Left lung (tissue), 10 donors: Measurements from ENCODE around the gene PRRT4. TPM values are rescaled to one million over a fixed set of nuclear protein-coding genes. Genes with fewer than 3 reads are reported as not detected.

Experiments
- ATAC-seq: fragments of 200-7000 bp; cut with Tn5 transposase; one replicate; pipeline ENCODE4 v1.9.1; 2020; ENCODE audit warnings: moderate library complexity
- DNase-seq, 4 donors: peaks; one replicate each; pipeline ENCODE4 v3.0.0-alpha.2; 2013 to 2020
- H3K27ac ChIP-seq, 2 donors: fragments of 200-600 bp; sonication (generic) in 1 of 2; one replicate each; pipeline versions ENCODE4 v1.5.0 to v1.8.0; 2020 to 2021
- H3K27me3 ChIP-seq, 2 donors: fragments of 200-600 bp; sonication (generic) in 1 of 2; one replicate each; pipeline versions ENCODE4 v1.5.0 to v1.8.0; 2020 to 2021
- H3K36me3 ChIP-seq, 2 donors: fragments of 200-600 bp; sonication (generic) in 1 of 2; one replicate each; pipeline versions ENCODE4 v1.5.0 to v1.8.0; 2020 to 2021
- H3K4me1 ChIP-seq, 2 donors: fragments of 200-600 bp; one replicate each; pipeline ENCODE4 v1.8.0; 2021
- H3K4me3 ChIP-seq, 2 donors: fragments of 200-600 bp; sonication (generic) in 1 of 2; one replicate each; pipeline versions ENCODE4 v1.5.0 to v1.8.0; 2020 to 2021; ENCODE audit warnings: mild to moderate bottlenecking in 1 of 2
- H3K9me3 ChIP-seq, 2 donors: fragments of 200-600 bp; sonication (generic) in 1 of 2; one replicate each; pipeline versions ENCODE4 v1.5.0 to v1.8.0; 2020 to 2021
- CTCF ChIP-seq, 2 donors: fragments of 200-600 bp; sonication (generic) in 1 of 2; IDR thresholded peaks; one replicate each; pipeline versions ENCODE4 v1.5.0 to v1.8.0; 2021; ENCODE audit warnings: antibody characterized with exemption in 2 of 2
- intact Hi-C, 2 donors: fragments of 100-400 bp; cut with DNase I; formaldehyde crosslinking; loops; one replicate each; pipeline versions ENCODE4 v1.11.2 to v1.14.2; 2022
- polyA plus RNA-seq, 6 donors: library from polyadenylated mRNA; unstranded; fragments of 120-200 nt; gene quantifications; one replicate each; pipeline ENCODE4 v1.2.1, GENCODE V29; 2013; ENCODE audit not compliant: insufficient read length in 6 of 6
- total RNA-seq, 2 donors: library from RNA; stranded (reverse); fragmentation: NEBNext Ultra II Directional; extraction: Animal tissue kit (Norgen Biotek cat#: 25700); gene quantifications; one replicate each; pipeline ENCODE4 v1.2.1, GENCODE V29; 2021
- donor health status: DM: no; HTN: yes; CAD: no.
- donor health status: DM: no; HTN: no; CAD: no.

The PRRT4 gene
- total and polyA plus RNA-seq, 8 donors, result 0.42 to 3.8 (median 2.7) TPM

GRCh38 chr7:128322040-128322643 lies 39.3 kb downstream of the PRRT4 start:
- intact Hi-C loops, result no loop called here
- Histone ChIP-seq H3K27me3 (no peaks in the 10 kb centered on the region), H3K4me3 (no peak overlapping the region), H3K4me1 (no peaks in the 10 kb centered on the region), H3K27ac (no peak overlapping the region), H3K36me3 (peaks cover 0 to 94% of the 10 kb centered on the region in 2 donors), H3K9me3 (no peaks in the 10 kb centered on the region)
- peak in 1 of 4 donors; percentile 36 for DNase-seq
- peak; percentile 77 for ATAC-seq
- TF ChIP-seq CTCF (IDR thresholded peaks at IDR 0.05), result no peak

DNA sequence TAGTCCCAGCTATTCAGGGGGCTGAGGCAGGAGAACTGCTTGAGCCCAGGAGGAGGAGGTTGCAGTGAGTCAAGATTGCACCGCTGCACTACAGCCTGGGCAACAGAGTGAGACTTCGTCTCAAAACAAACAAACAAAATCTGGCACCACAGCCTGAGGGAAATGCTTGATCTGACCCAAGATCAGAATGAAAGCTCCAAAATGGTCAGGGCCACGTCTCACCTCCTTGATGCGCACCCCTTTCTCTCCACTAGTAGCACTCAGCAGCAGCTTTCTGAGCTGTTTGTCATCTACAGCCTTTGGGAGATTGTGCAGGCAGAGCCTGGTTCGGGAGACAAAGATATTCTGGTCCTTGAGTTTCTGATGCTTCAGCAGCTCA lies 40.5 kb downstream of the PRRT4 start:
- no peak for DNase-seq
- intact Hi-C loops, result no loop called here
- H3K36me3 ChIP-seq, result peaks cover 0 to 94% of the 10 kb centered on the region in 2 donors

GRCh38 chr7:128318691-128319090 lies 42.8 kb downstream of the PRRT4 start:
- TF ChIP-seq CTCF (IDR thresholded peaks at IDR 0.05), result no peak
- no peaks in the 10 kb centered on the region for H3K9me3 ChIP-seq
- DNase-seq, result no peak
- intact Hi-C loops, result no loop called here
- H3K27me3 ChIP-seq, result no peaks in the 10 kb centered on the region
- no peak overlapping the region for H3K4me3 ChIP-seq
- no peaks in the 10 kb centered on the region for H3K4me1 ChIP-seq
- H3K36me3 ChIP-seq, result peaks cover 0 to 94% of the 10 kb centered on the region in 2 donors
- no peak overlapping the region for H3K27ac ChIP-seq
- ATAC-seq, result no peak

More for the DNA sequence above, 40.5 kb downstream of the PRRT4 start:
- H3K4me3 ChIP-seq, result no peak overlapping the region
- ATAC-seq, result no peak
- H3K4me1 ChIP-seq, result no peaks in the 10 kb centered on the region
- TF ChIP-seq CTCF (IDR thresholded peaks at IDR 0.05), result no peak
- no peak overlapping the region for H3K27ac ChIP-seq
- no peaks in the 10 kb centered on the region for H3K9me3 ChIP-seq
- no peaks in the 10 kb centered on the region for H3K27me3 ChIP-seq

DNA sequence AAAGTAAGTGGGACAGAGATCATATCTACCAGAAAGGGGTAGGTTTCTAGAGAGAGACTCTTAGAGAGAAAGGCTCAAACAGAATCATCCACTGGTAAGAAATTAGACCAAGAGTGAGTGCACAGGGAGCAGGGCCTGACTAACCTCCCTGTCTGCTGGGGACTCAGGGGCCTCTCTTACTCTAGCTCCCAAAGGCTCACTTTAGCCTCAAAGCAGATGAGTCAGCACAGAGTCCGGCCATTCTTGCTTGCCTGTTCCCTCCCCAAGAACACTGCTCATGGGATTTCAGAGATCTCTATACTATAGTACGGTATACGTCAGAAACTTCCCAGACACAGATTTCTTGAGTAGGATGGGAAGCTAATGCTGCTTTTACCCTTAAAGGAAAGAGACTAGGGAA lies 50.5 kb downstream of the PRRT4 start:
- H3K27ac ChIP-seq, result no peak overlapping the region
- no peaks in the 10 kb centered on the region for H3K4me1 ChIP-seq
- H3K4me3 ChIP-seq, result no peak overlapping the region
- intact Hi-C loops, result no loop called here
- H3K36me3 ChIP-seq, result peaks cover 0 to 100% of the 10 kb centered on the region in 2 donors
- no peak for TF ChIP-seq CTCF (IDR thresholded peaks at IDR 0.05)
- H3K27me3 ChIP-seq, result no peaks in the 10 kb centered on the region
- ATAC-seq (no peak), DNase-seq (no peak)
- no peaks in the 10 kb centered on the region for H3K9me3 ChIP-seq

DNA sequence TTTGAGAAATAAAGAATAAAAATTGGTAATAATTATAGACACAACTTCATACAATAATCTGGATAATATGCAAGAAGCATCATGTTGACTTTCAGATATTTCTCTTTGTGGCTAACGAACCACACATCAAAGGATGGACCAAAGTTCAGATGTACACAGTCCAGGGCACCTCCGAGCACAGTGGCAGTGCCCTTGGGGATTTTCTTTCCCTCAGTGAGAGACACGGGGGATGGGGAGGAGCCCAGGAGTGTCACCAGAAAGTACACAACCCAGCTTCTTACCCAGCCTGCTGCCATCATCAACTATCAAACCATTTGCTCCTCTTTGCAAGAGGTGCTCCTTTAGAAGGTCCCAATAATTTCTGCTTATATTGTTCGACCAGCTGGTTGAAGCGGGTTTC lies 51.0 kb downstream of the PRRT4 start:
- no peak overlapping the region for H3K4me3 ChIP-seq
- intact Hi-C loops, result no loop called here
- H3K9me3 ChIP-seq, result no peaks in the 10 kb centered on the region
- DNase-seq (no peak), ATAC-seq (no peak)
- TF ChIP-seq CTCF (IDR thresholded peaks at IDR 0.05), result no peak
- no peaks in the 10 kb centered on the region for H3K4me1 ChIP-seq
- no peaks in the 10 kb centered on the region for H3K27me3 ChIP-seq
- H3K27ac ChIP-seq, result no peak overlapping the region
- H3K36me3 ChIP-seq, result peaks cover 0 to 100% of the 10 kb centered on the region in 2 donors
